IMR-90 (cell line): Measurements from ENCODE around the gene SF3A2. TPM values are rescaled to one million over a fixed set of nuclear protein-coding genes. Genes with fewer than 3 reads are reported as not detected.

Experiments
- RAD21 ChIP-seq: IDR thresholded peaks from 2 replicates; pipeline ENCODE4 v1.6.1; 2012; ENCODE audit warnings: low read length, improper control_type of control experiment
- polyA plus RNA-seq, 3 experiments: library from polyadenylated mRNA; depleted of rRNA; stranded (reverse); fragments of >200 nt; gene quantifications; 2 replicates each; pipeline ENCODE4 v1.2.3, GENCODE V29; 2012; ENCODE audit warnings: low replicate concordance in 1 of 3
- total RNA-seq: library from RNA; depleted of rRNA; stranded (reverse); fragments of >200 nt; gene quantifications from 2 replicates; pipeline ENCODE4 v1.2.3, GENCODE V29; 2012
- TF ChIP-seq, protein P1 (sequence below): fragments of 150-350 bp; IDR thresholded peaks from 2 replicates; pipeline ENCODE4 v1.6.1; 2016; ENCODE audit warnings: low read depth, mild to moderate bottlenecking, low read length, moderate library complexity, borderline replicate concordance

SF3A2 gene
- total and polyA plus RNA-seq, 2 of the 4 experiments (the other 2 are of a cell fraction) = 4.8 to 34.5 TPM

- TF ChIP-seq, protein P1, sequence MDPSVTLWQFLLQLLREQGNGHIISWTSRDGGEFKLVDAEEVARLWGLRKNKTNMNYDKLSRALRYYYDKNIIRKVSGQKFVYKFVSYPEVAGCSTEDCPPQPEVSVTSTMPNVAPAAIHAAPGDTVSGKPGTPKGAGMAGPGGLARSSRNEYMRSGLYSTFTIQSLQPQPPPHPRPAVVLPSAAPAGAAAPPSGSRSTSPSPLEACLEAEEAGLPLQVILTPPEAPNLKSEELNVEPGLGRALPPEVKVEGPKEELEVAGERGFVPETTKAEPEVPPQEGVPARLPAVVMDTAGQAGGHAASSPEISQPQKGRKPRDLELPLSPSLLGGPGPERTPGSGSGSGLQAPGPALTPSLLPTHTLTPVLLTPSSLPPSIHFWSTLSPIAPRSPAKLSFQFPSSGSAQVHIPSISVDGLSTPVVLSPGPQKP = no peak
- no peak for TF ChIP-seq RAD21
Observed at GRCh38 chr19:2251106-2252054, 14.8 kb downstream of the SF3A2 start (continued).
